ENCODE measurements around the gene FER. TPM values are rescaled to one million over a fixed set of nuclear protein-coding genes. Genes with fewer than 3 reads are reported as not detected.

FER gene
- total and polyA plus RNA-seq, 9 of the 15 experiments (the other 6 are each of a cell fraction or from before 2014, with no cell fraction given), result 6.7 to 18.2 (median 8.9) TPM

- no TSS peak for BruUV-seq (replicated peaks)
- H3K9ac ChIP-seq (ENCODE audit: insufficient read depth in 1 of 2, low read depth in 2 of 2, low read length in 2 of 2), result no peak overlapping the region
- H3K9me3 ChIP-seq (replicated peaks; ENCODE audit: control insufficient read depth, insufficient read depth, low read depth, low read length), result no peaks in the 10 kb centered on the region
- POLR2A ChIA-PET, result no interaction called here
- intact Hi-C loops (cut with micrococcal nuclease), result no loop called here
- in situ Hi-C loops (cut with MboI), result no loop called here
- no peaks in the 10 kb centered on the region for H3K27me3 ChIP-seq (ENCODE audit: control insufficient read depth in 2 of 2, insufficient read depth in 2 of 2, low read length in 2 of 2)
- no peak for DNase-seq (ENCODE audit: extremely low read depth in 1 of 4, low spot score in 3 of 4)
- TF ChIP-seq ILF3 (IDR thresholded peaks at IDR 0.05; ENCODE audit: borderline replicate concordance) (no peak), ZNF175 (CRISPR knock-in tag; IDR thresholded peaks at IDR 0.05; ENCODE audit: low read depth) (no peak), ZNF518B (CRISPR knock-in tag; IDR thresholded peaks at IDR 0.05) (no peak), NCOA1 (IDR thresholded peaks at IDR 0.05; ENCODE audit: low read depth) (no peak), ESRRB (CRISPR knock-in tag; IDR thresholded peaks at IDR 0.05; ENCODE audit: borderline replicate concordance) (no peak), RBBP5 (IDR thresholded peaks at IDR 0.05; ENCODE audit: borderline replicate concordance, insufficient read depth, low read length, poor library complexity, severe bottlenecking) (no peak), ZNF436 (CRISPR knock-in tag; IDR thresholded peaks at IDR 0.05) (no peak)
- TF ChIP-seq, protein P1, sequence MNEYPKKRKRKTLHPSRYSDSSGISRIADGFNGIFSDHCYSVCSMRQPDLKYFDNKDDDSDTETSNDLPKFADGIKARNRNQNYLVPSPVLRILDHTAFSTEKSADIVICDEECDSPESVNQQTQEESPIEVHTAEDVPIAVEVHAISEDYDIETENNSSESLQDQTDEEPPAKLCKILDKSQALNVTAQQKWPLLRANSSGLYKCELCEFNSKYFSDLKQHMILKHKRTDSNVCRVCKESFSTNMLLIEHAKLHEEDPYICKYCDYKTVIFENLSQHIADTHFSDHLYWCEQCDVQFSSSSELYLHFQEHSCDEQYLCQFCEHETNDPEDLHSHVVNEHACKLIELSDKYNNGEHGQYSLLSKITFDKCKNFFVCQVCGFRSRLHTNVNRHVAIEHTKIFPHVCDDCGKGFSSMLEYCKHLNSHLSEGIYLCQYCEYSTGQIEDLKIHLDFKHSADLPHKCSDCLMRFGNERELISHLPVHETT (CRISPR knock-in tag; conservative IDR thresholded peaks at IDR 0.05 in 1 of 2, IDR thresholded peaks at IDR 0.05 in 1 of 2), result no peak
- WGBS (ENCODE audit: insufficient coverage, low coverage, missing lambda C conversion rate), result 4% methylated on average over 2 of the region's 2 CpGs
- H3K79me2 ChIP-seq (ENCODE audit: control insufficient read depth, insufficient read depth, low read length), result no peaks in the 10 kb centered on the region
- H3K4me1 ChIP-seq (replicated peaks in 1 of 2; ENCODE audit: control insufficient read depth in 2 of 2, insufficient read depth in 2 of 2, low read length in 2 of 2), result no peaks in the 10 kb centered on the region
- CTCF ChIA-PET (ENCODE audit: low intra/inter-chr PET ratio), result no interaction called here
- no peaks in the 10 kb centered on the region for H3K36me3 ChIP-seq (ENCODE audit: control insufficient read depth, insufficient read depth, low read length)
- ATAC-seq, result no peak
- H3K4me3 ChIP-seq, result no peak overlapping the region
- no peaks in the 10 kb centered on the region for H4K20me1 ChIP-seq (replicated peaks; ENCODE audit: control insufficient read depth, insufficient read depth, low read length)
- H3K4me2 ChIP-seq (ENCODE audit: insufficient read depth, low read length), result no peak overlapping the region
- H3K9me1 ChIP-seq (ENCODE audit: control insufficient read depth, insufficient read depth, low read length), result no peaks in the 10 kb centered on the region
- no peak overlapping the region for H2AFZ ChIP-seq (ENCODE audit: low read depth, low read length)
- H3K27ac ChIP-seq (ENCODE audit: extremely low read depth, low read depth, low read length), result no peak overlapping the region
- no peak for FAIRE-seq
These were observed 451.6 kb downstream of the FER start for GRCh38 chr5:109199289-109199688.
